ENCODE results near the gene MYL5.

MYL5 gene

GRCh38 chr4:657834-658667 lies 16.3 kb upstream of the MYL5 start:
- Histone ChIP-seq H3K9me3 (ENCODE audit: control insufficient read depth, insufficient read depth, low read depth, low read length) (no peaks in the 10 kb centered on the region), H3K4me3 (ENCODE audit: low read depth, low read length) (no peak overlapping the region), H3K27ac (ENCODE audit: extremely low read depth, low read depth, low read length) (no peak overlapping the region), H3K36me3 (ENCODE audit: control insufficient read depth in 2 of 2, insufficient read depth in 1 of 2, low read length in 2 of 2) (no peaks in the 10 kb centered on the region), H3K4me1 (ENCODE audit: control insufficient read depth, insufficient read depth, low read length) (no peaks in the 10 kb centered on the region)
- TF ChIP-seq BCL11B (tag by site-specific recombination; IDR thresholded peaks at IDR 0.05; ENCODE audit: low read depth) (peak; percentile 83), BCL11A (tag by site-specific recombination; IDR thresholded peaks at IDR 0.05; ENCODE audit: low read depth) (peak; percentile 75), ZNF292 (tag by site-specific recombination; IDR thresholded peaks at IDR 0.05; ENCODE audit: borderline replicate concordance, low read depth) (no peak)
- ChIA-PET POLR2A (no interaction called here), CTCF (no interaction called here)

GRCh38 chr4:658681-659667 lies 15.4 kb upstream of the MYL5 start:
- no peaks in the 10 kb centered on the region for H3K4me1 ChIP-seq (ENCODE audit: control insufficient read depth, insufficient read depth, low read length)
- no peak overlapping the region for H3K27ac ChIP-seq (ENCODE audit: extremely low read depth, low read depth, low read length)
- H3K36me3 ChIP-seq (ENCODE audit: control insufficient read depth in 2 of 2, insufficient read depth in 1 of 2, low read length in 2 of 2), result no peaks in the 10 kb centered on the region
- TF ChIP-seq ZNF114 (tag by site-specific recombination; IDR thresholded peaks at IDR 0.05) (no peak), ZFHX2 (tag by site-specific recombination; conservative IDR thresholded peaks at IDR 0.05) (peak; percentile 28; the same call in 1 of the 2 replicates), WT1 (tag by site-specific recombination; IDR thresholded peaks at IDR 0.05) (no peak), ZSCAN4 (tag by site-specific recombination; IDR thresholded peaks at IDR 0.05) (peak; percentile 96)
- POLR2A ChIA-PET, result no interaction called here
- no peaks in the 10 kb centered on the region for H3K9me3 ChIP-seq (ENCODE audit: control insufficient read depth, insufficient read depth, low read depth, low read length)
- H3K4me3 ChIP-seq (ENCODE audit: low read depth, low read length), result no peak overlapping the region
- CTCF ChIA-PET, result no interaction called here

GRCh38 chr4:659851-660250 lies 14.5 kb upstream of the MYL5 start:
- ChIA-PET POLR2A (no interaction called here), CTCF (no interaction called here)
- H3K4me3 ChIP-seq (ENCODE audit: low read depth, low read length), result no peak overlapping the region
- H3K4me1 ChIP-seq (ENCODE audit: control insufficient read depth, insufficient read depth, low read length), result no peaks in the 10 kb centered on the region
- no peak overlapping the region for H3K27ac ChIP-seq (ENCODE audit: extremely low read depth, low read depth, low read length)
- no peaks in the 10 kb centered on the region for H3K36me3 ChIP-seq (ENCODE audit: control insufficient read depth in 2 of 2, insufficient read depth in 1 of 2, low read length in 2 of 2)
- H3K9me3 ChIP-seq (ENCODE audit: control insufficient read depth, insufficient read depth, low read depth, low read length), result no peaks in the 10 kb centered on the region
- TF ChIP-seq HIC1 (tag by site-specific recombination; IDR thresholded peaks at IDR 0.05), result no peak
- TF ChIP-seq, protein P1, sequence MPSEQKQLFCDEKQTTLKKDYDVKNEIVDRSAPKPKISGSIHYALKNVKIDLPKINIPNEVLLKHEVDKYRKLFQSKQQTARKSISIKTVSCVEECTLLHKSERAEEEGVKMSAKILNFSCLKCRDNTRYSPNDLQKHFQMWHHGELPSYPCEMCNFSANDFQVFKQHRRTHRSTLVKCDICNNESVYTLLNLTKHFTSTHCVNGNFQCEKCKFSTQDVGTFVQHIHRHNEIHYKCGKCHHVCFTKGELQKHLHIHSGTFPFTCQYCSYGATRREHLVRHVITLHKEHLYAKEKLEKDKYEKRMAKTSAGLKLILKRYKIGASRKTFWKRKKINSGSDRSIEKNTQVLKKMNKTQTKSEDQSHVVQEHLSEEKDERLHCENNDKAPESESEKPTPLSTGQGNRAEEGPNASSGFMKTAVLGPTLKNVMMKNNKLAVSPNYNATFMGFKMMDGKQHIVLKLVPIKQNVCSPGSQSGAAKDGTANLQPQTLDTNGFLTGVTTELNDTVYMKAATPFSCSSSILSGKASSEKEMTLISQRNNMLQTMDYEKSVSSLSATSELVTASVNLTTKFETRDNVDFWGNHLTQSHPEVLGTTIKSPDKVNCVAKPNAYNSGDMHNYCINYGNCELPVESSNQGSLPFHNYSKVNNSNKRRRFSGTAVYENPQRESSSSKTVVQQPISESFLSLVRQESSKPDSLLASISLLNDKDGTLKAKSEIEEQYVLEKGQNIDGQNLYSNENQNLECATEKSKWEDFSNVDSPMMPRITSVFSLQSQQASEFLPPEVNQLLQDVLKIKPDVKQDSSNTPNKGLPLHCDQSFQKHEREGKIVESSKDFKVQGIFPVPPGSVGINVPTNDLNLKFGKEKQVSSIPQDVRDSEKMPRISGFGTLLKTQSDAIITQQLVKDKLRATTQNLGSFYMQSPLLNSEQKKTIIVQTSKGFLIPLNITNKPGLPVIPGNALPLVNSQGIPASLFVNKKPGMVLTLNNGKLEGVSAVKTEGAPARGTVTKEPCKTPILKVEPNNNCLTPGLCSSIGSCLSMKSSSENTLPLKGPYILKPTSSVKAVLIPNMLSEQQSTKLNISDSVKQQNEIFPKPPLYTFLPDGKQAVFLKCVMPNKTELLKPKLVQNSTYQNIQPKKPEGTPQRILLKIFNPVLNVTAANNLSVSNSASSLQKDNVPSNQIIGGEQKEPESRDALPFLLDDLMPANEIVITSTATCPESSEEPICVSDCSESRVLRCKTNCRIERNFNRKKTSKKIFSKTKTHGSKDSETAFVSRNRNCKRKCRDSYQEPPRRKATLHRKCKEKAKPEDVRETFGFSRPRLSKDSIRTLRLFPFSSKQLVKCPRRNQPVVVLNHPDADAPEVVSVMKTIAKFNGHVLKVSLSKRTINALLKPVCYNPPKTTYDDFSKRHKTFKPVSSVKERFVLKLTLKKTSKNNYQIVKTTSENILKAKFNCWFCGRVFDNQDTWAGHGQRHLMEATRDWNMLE (tag by site-specific recombination; conservative IDR thresholded peaks at IDR 0.05; ENCODE audit: low read depth), result no peak
- no peak for TF ChIP-seq ZNF23 (tag by site-specific recombination; IDR thresholded peaks at IDR 0.05; ENCODE audit: borderline replicate concordance)
- no peak for TF ChIP-seq ZNF777 (tag by site-specific recombination; IDR thresholded peaks at IDR 0.05; ENCODE audit: borderline replicate concordance)
- TF ChIP-seq ZNF146 (tag by site-specific recombination; IDR thresholded peaks at IDR 0.05), result no peak
- TF ChIP-seq ZNF529 (tag by site-specific recombination; IDR thresholded peaks at IDR 0.05; ENCODE audit: insufficient replicate concordance), result no peak
- TF ChIP-seq ZNF423 (tag by site-specific recombination; IDR thresholded peaks at IDR 0.05), result no peak
- TF ChIP-seq ZNF221 (tag by site-specific recombination; IDR thresholded peaks at IDR 0.05; ENCODE audit: borderline replicate concordance), result no peak
- TF ChIP-seq ZNF404 (tag by site-specific recombination; IDR thresholded peaks at IDR 0.05), result no peak
- TF ChIP-seq ZNF501 (tag by site-specific recombination; IDR thresholded peaks at IDR 0.05), result no peak
- TF ChIP-seq ZNF174 (tag by site-specific recombination; IDR thresholded peaks at IDR 0.05), result no peak
- no peak for TF ChIP-seq ZNF843 (tag by site-specific recombination; IDR thresholded peaks at IDR 0.05)

Data from HEK293 (cell line).